Measurements from ENCODE around the gene HOXB1. TPM values are rescaled to one million over a fixed set of nuclear protein-coding genes. Genes with fewer than 3 reads are reported as not detected.

The HOXB1 gene
- total RNA-seq: not detected in 2 replicates

DNA sequence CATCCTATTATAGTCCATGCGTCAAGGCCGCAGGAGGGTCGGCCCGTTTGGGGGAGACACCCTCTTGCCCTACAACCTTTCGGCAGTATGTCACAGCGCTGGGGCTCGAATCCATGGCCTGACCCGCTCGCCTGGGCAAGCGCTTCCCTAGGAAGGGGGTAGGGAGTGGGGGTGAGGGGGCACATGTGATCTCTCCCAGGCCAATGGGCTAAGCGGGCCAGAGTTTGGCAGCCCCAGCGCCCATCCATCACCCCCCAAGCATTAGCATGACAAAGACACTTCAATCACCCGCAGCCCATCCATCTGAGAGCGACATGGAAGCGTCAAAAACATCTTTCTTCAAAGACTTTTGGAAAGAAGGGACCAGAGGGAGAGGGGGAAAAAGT lies at the start of gene HOXB1:
HOXB1 (minus strand) TSS at position 125 of the 386 bp plus-strand sequence; CDS start at position 18, 107 bp downstream.

DNA sequence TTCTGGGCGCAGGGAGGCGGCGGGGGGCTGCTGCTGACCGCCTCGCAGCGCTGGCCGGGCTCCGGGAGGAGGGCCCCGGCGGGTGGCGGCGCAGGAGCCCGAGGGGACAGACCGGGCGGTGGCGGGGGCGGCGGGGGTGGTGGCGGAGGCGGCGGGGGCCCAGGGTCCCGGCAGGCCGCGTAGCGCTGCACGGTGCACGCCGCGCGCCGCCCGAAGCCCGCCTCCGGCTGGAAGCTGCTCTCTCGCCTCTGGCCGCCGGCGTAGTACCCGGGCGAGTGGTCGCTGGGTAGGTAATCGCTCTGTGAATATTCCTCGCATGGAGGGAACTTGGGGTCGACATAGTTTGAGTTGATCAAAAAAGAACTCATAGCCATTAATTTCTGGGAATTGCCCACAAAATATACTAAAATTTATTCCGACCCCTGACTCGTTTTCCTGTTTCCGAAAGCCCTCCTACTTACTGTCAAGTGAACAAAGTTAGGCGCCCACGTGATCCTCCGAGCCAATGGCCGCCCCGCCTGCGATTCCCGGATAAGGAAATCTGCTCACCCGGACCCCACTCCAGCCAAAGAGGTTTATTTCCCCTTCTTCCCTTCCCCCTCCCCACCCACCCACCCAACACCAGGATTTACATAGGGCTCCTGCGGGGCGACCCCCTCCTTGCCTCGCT lies 47.3 kb upstream of the HOXB1 start, which contains the start of gene HOXB4:
HOXB4 (minus strand) TSS at position 405 of the 670 bp plus-strand sequence; CDS start at position 374, 31 bp downstream.

GRCh38 chr17:48545022-48545375 lies 14.2 kb upstream of the HOXB1 start, which contains the start of gene HOXB2:
Gene HOXB2 (minus strand): TSS chr17:48545109. CDS start chr17:48544911, 198 bp downstream.

Other genes with a start within 250 kb of the HOXB1 start
- gene SKAP1, start 100.8 kb downstream of the HOXB1 start, total RNA-seq: not detected in 2 replicates
- 16.7 and 20.8 TPM in 2 replicates for gene HOXB2, start 14.1 kb upstream of the HOXB1 start, total RNA-seq
- 0.53 and 2.6 TPM in 2 replicates for gene HOXB4, start 47.3 kb upstream of the HOXB1 start, total RNA-seq
- 5.5 and 6.4 TPM in 2 replicates for gene HOXB3, start 59.2 kb upstream of the HOXB1 start, total RNA-seq
- gene HOXB5, start 62.8 kb upstream of the HOXB1 start, total RNA-seq: 0.18 TPM in 1 of 2 replicates, not detected in the other
- gene HOXB6, start 74.0 kb upstream of the HOXB1 start, total RNA-seq: 2.8 and 11.0 TPM in 2 replicates
- 7.1 and 7.8 TPM in 2 replicates for gene HOXB7, start 80.0 kb upstream of the HOXB1 start, total RNA-seq
- gene HOXB8, start 84.3 kb upstream of the HOXB1 start, total RNA-seq: not detected in 2 replicates
- 0.71 TPM in 1 of 2 replicates, not detected in the other for gene HOXB9, start 95.3 kb upstream of the HOXB1 start, total RNA-seq
- gene PRAC1, start 191.5 kb upstream of the HOXB1 start, total RNA-seq: not detected in 2 replicates
- not detected in 2 replicates for gene PRAC2, start 192.2 kb upstream of the HOXB1 start, total RNA-seq
- not detected in 2 replicates for gene HOXB13, start 197.7 kb upstream of the HOXB1 start, total RNA-seq

Measured in myometrial cell (primary cell).